HepG2 (cell line): ENCODE measurements around the gene NF2. TPM values are rescaled to one million over a fixed set of nuclear protein-coding genes. Genes with fewer than 3 reads are reported as not detected.
A peak's percentile ranks its signal among the peaks of the same experiment; 100 is the strongest.

Source experiments
- CBX1 ChIP-seq: IDR thresholded peaks from one replicate; pipeline ENCODE4 v1.6.1; 2016; ENCODE audit warnings: antibody characterized with exemption, low read depth
- CSRNP1 ChIP-seq: sonication (generic); formaldehyde crosslinking; IDR thresholded peaks from 2 replicates; pipeline ENCODE4 v1.8.1; 2023; ENCODE audit warnings: mild to moderate bottlenecking, missing genetic modification reagents
- HDAC1 ChIP-seq: sonication (generic); formaldehyde crosslinking; IDR thresholded peaks from 2 replicates; pipeline ENCODE4 v1.5.1; 2020; ENCODE audit warnings: mild to moderate bottlenecking, missing genetic modification reagents
- HOMEZ ChIP-seq: IDR thresholded peaks from 2 replicates; pipeline ENCODE4 v1.6.1; 2016; ENCODE audit warnings: low read depth
- THAP9 ChIP-seq: sonication (generic); formaldehyde crosslinking; IDR thresholded peaks from 2 replicates; pipeline ENCODE4; 2020; ENCODE audit warnings: missing genetic modification reagents, mild to moderate bottlenecking, borderline replicate concordance
- ZBTB21 ChIP-seq: sonication (generic); formaldehyde crosslinking; IDR thresholded peaks from 2 replicates; pipeline ENCODE4 v1.4.0; 2020; ENCODE audit warnings: missing genetic modification reagents
- ZNF318 ChIP-seq: sonication (generic); formaldehyde crosslinking; IDR thresholded peaks from 2 replicates; pipeline ENCODE4 v1.4.0; 2020; ENCODE audit warnings: mild to moderate bottlenecking, missing genetic modification reagents
- ZNF501 ChIP-seq: sonication (generic); formaldehyde crosslinking; IDR thresholded peaks from 2 replicates; pipeline ENCODE4 v1.5.1; 2020; ENCODE audit warnings: mild to moderate bottlenecking, moderate library complexity, missing genetic modification reagents
- ZNF652 ChIP-seq: IDR thresholded peaks from 2 replicates; pipeline ENCODE4 v1.6.1; 2016; ENCODE audit warnings: low read depth, borderline replicate concordance
- ZNF660 ChIP-seq: sonication (generic); formaldehyde crosslinking; IDR thresholded peaks from 2 replicates; pipeline ENCODE4 v1.5.1; 2020; ENCODE audit warnings: mild to moderate bottlenecking, low read depth, missing genetic modification reagents, borderline replicate concordance
- ZNF800 ChIP-seq: sonication (generic); formaldehyde crosslinking; IDR thresholded peaks from 2 replicates; pipeline ENCODE4 v1.4.0; 2020; ENCODE audit warnings: missing genetic modification reagents
- polyA plus RNA-seq, 8 experiments: library from polyadenylated mRNA; depleted of rRNA in 3 of 8; stranded (reverse) in 7 of 8; unstranded in 1 of 8; fragments of >200 nt; fragmentation: Illumina TruSeq in 4 of 8; extraction: Trizol in 4 of 8; gene quantifications; 2 replicates each; pipeline versions ENCODE4 v1.2.1 to v1.2.3, GENCODE V29; 2011 to 2016; ENCODE audit warnings: low read depth in 4 of 8, missing spikeins in 1 of 8, mixed read lengths in 1 of 8; ENCODE audit not compliant: insufficient read depth in 1 of 8
- total RNA-seq, 5 experiments: library from RNA; depleted of rRNA; stranded (reverse); fragments of >200 nt; fragmentation: Illumina TruSeq; extraction: Trizol; gene quantifications; 2 replicates each; pipeline ENCODE4 v1.2.3, GENCODE V29; 2016; ENCODE audit warnings: low read depth in 1 of 5

NF2 gene
- total and polyA plus RNA-seq, 2 of the 13 experiments (the other 11 are each of a cell fraction or from before 2014, with no cell fraction given): 9.3 to 33.3 TPM

GRCh38 chr22:29716814-29717545 is 113.5 kb downstream of the NF2 start (continued):
- no peak for TF ChIP-seq THAP9 (CRISPR knock-in tag)
- TF ChIP-seq ZNF800 (CRISPR knock-in tag): 0 out of 2 replicates have a peak, but pooled peaks have one; percentile 46
- peak; percentile 84; the same call in 1 of the 2 replicates for TF ChIP-seq CSRNP1 (CRISPR knock-in tag)
- peak; percentile 58; the same call in 1 of the 2 replicates for TF ChIP-seq HDAC1 (CRISPR knock-in tag)
- no peak for TF ChIP-seq ZNF660 (CRISPR knock-in tag)
- peak; percentile 54; the same call in 1 of the 2 replicates for TF ChIP-seq HOMEZ (CRISPR knock-in tag)
- no peak; the same call in 1 of the 2 replicates for TF ChIP-seq ZNF318 (CRISPR knock-in tag)
- 0 out of 2 replicates have a peak, but pooled peaks have one; percentile 16 for TF ChIP-seq ZNF652
- TF ChIP-seq ZNF501 (CRISPR knock-in tag): no peak
- TF ChIP-seq ZBTB21: peak; percentile 64; the same call in 1 of the 2 replicates
- TF ChIP-seq CBX1: no peak
